Parietal lobe (tissue), 1 donor: ENCODE measurements around the gene PCDHB14. TPM values are rescaled to one million over a fixed set of nuclear protein-coding genes. Genes with fewer than 3 reads are reported as not detected.

ENCODE experiments used
- total RNA-seq: library from RNA; depleted of rRNA; stranded (reverse); fragments of >200 nt; gene quantifications from one replicate; pipeline ENCODE4 v1.2.3, GENCODE V29; 2014

Gene PCDHB14
- total RNA-seq: 28.2 TPM

GRCh38 chr5:141223112-141223783, at the start of gene PCDHB14:
Gene PCDHB14 (plus strand): TSS chr5:141223343. CDS start chr5:141223506, 163 bp downstream.

GRCh38 chr5:141177577-141178191, 45.5 kb upstream of the PCDHB14 start, which contains the start of gene PCDHB8:
Gene PCDHB8 (plus strand): TSS chr5:141177790. CDS start chr5:141178035, 245 bp downstream.

GRCh38 chr5:141182248-141182647, 40.9 kb upstream of the PCDHB14 start, which contains the start of gene PCDHB16:
Gene PCDHB16 (plus strand): TSS chr5:141182387. CDS start chr5:141182560, 173 bp downstream.

GRCh38 chr5:141186897-141187512, 36.1 kb upstream of the PCDHB14 start, which contains the start of gene PCDHB9:
Gene PCDHB9 (plus strand): TSS chr5:141187161. CDS start chr5:141187319, 158 bp downstream.

DNA sequence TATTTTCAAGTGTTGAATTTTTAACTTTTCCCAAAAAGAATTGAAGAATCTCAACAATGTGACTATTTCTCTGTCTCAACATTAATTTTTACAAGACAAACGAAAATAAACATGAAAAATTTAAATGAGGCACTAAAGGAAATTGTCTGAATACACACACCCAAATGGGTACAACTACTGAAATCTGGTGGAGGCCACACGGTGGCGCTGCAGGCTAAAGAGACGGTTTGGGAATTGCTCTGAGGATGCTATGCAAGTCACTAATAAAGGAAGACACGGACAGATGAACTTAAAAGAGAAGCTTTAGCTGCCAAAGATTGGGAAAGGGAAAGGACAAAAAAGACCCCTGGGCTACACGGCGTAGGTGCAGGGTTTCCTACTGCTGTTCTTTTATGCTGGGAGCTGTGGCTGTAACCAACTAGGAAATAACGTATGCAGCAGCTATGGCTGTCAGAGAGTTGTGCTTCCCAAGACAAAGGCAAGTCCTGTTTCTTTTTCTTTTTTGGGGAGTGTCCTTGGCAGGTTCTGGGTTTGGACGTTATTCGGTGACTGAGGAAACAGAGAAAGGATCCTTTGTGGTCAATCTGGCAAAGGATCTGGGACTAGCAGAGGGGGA, 30.9 kb upstream of the PCDHB14 start, which contains the start of gene PCDHB10:
Gene PCDHB10 (plus strand): TSS at position 244 of the 616 bp plus-strand sequence. CDS start 200 bp downstream, at position 444.

GRCh38 chr5:141199359-141200235, 23.5 kb upstream of the PCDHB14 start, which contains the start of gene PCDHB11:
Gene PCDHB11 (plus strand): TSS chr5:141199627. CDS start chr5:141199775, 148 bp downstream.

GRCh38 chr5:141208478-141208877, 14.7 kb upstream of the PCDHB14 start, which contains the start of gene PCDHB12:
Gene PCDHB12 (plus strand): TSS chr5:141208719. CDS start chr5:141208908, 189 bp downstream.

GRCh38 chr5:141213656-141214339, 9.3 kb upstream of the PCDHB14 start, which contains the start of gene PCDHB13:
Gene PCDHB13 (plus strand): TSS chr5:141213919. CDS start chr5:141214124, 205 bp downstream.

DNA sequence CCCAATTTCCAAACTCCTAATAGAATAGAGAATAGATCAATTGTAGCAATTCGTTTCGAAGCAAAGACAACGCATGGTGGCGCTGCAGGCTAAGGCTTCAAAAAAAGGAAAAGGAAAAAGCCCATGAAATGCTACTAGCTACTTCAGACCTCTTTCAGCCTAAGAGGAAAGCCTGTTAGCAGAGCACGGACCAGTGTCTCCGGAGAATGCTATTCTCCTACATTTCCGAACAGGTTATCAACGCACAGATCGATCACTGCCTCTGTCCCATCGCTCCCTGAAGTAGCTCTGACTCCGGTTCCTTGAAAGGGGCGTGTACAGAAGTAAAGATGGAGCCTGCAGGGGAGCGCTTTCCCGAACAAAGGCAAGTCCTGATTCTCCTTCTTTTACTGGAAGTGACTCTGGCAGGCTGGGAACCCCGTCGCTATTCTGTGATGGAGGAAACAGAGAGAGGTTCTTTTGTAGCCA, 22.1 kb downstream of the PCDHB14 start, which contains the start of gene PCDHB15:
Gene PCDHB15 (plus strand): TSS at position 146 of the 468 bp plus-strand sequence. CDS start 184 bp downstream, at position 330.

Other genes with a start within 250 kb of the PCDHB14 start
- gene PCDHB1, start 172.0 kb upstream of the PCDHB14 start, total RNA-seq: 0.31 TPM
- 20.3 TPM for gene PCDHB2, start 128.7 kb upstream of the PCDHB14 start, total RNA-seq
- gene PCDHB3, start 122.9 kb upstream of the PCDHB14 start, total RNA-seq: 24.7 TPM
- 11.0 TPM for gene PCDHB4, start 101.5 kb upstream of the PCDHB14 start, total RNA-seq
- 16.3 TPM for gene PCDHB5, start 88.1 kb upstream of the PCDHB14 start, total RNA-seq
- gene PCDHB6, start 73.3 kb upstream of the PCDHB14 start, total RNA-seq: 5.6 TPM
- 17.8 TPM for gene PCDHB7, start 50.7 kb upstream of the PCDHB14 start, total RNA-seq
- gene PCDHB8, start 45.6 kb upstream of the PCDHB14 start, total RNA-seq: 15.0 TPM
- 10.6 TPM for gene PCDHB16, start 41.0 kb upstream of the PCDHB14 start, total RNA-seq
- gene PCDHB9, start 36.2 kb upstream of the PCDHB14 start, total RNA-seq: 11.9 TPM
- 26.3 TPM for gene PCDHB10, start 31.0 kb upstream of the PCDHB14 start, total RNA-seq
- gene PCDHB11, start 23.7 kb upstream of the PCDHB14 start, total RNA-seq: 24.1 TPM
- 36.9 TPM for gene PCDHB12, start 14.6 kb upstream of the PCDHB14 start, total RNA-seq
- 29.7 TPM for gene PCDHB13, start 9.4 kb upstream of the PCDHB14 start, total RNA-seq
- gene PCDHB15, start 22.1 kb downstream of the PCDHB14 start, total RNA-seq: 32.9 TPM
- gene SLC25A2, start 80.7 kb downstream of the PCDHB14 start, total RNA-seq: 0.63 TPM
- gene TAF7, start 97.4 kb downstream of the PCDHB14 start, total RNA-seq: 77.3 TPM
- 9.1 TPM for gene PCDHGA1, start 107.2 kb downstream of the PCDHB14 start, total RNA-seq
- 11.9 TPM for gene PCDHGA2, start 115.4 kb downstream of the PCDHB14 start, total RNA-seq
- 11.0 TPM for gene PCDHGA3, start 120.5 kb downstream of the PCDHB14 start, total RNA-seq
- 20.3 TPM for gene PCDHGB1, start 126.8 kb downstream of the PCDHB14 start, total RNA-seq
- 21.6 TPM for gene PCDHGA4, start 131.7 kb downstream of the PCDHB14 start, total RNA-seq
- gene PCDHGB2, start 136.7 kb downstream of the PCDHB14 start, total RNA-seq: 21.9 TPM
- gene PCDHGA5, start 140.8 kb downstream of the PCDHB14 start, total RNA-seq: 17.8 TPM
- 31.0 TPM for gene PCDHGB3, start 146.9 kb downstream of the PCDHB14 start, total RNA-seq
- 29.1 TPM for gene PCDHGA6, start 150.5 kb downstream of the PCDHB14 start, total RNA-seq
- 23.8 TPM for gene PCDHGA7, start 159.4 kb downstream of the PCDHB14 start, total RNA-seq
- 35.4 TPM for gene PCDHGB4, start 164.4 kb downstream of the PCDHB14 start, total RNA-seq
- gene PCDHGA8, start 169.3 kb downstream of the PCDHB14 start, total RNA-seq: 30.0 TPM
- 41.6 TPM for gene PCDHGB5, start 174.6 kb downstream of the PCDHB14 start, total RNA-seq
- 38.2 TPM for gene PCDHGA9, start 179.4 kb downstream of the PCDHB14 start, total RNA-seq
- gene PCDHGB6, start 184.7 kb downstream of the PCDHB14 start, total RNA-seq: 35.4 TPM
- gene PCDHGA10, start 189.6 kb downstream of the PCDHB14 start, total RNA-seq: 36.3 TPM
- 43.5 TPM for gene PCDHGB7, start 194.3 kb downstream of the PCDHB14 start, total RNA-seq
- gene PCDHGA11, start 197.7 kb downstream of the PCDHB14 start, total RNA-seq: 40.4 TPM
- gene PCDHGA12, start 207.2 kb downstream of the PCDHB14 start, total RNA-seq: 26.9 TPM